CD4-positive, alpha-beta T cell treated with Interleukin-12 subunit alpha and Interleukin-12 subunit beta, for 1 hour (primary cell): ENCODE measurements around the gene RFC1.
"Not testable (repeated sequence)": the region's sequence is repeated elsewhere in the genome, so short reads cannot be mapped to it uniquely, and the experiment has no call there.

ENCODE experiments used
- DNase-seq: peaks from one replicate; pipeline ENCODE4 v3.0.0-alpha.2; 2020

Gene RFC1

GRCh38 chr4:39365830-39366771 lies at the start of gene RFC1:
Gene RFC1 (minus strand): TSS chr4:39366362. CDS start chr4:39366241, 121 bp downstream.
- DNase-seq: peak; percentile 92

GRCh38 chr4:39415678-39416283 lies 49.6 kb upstream of the RFC1 start:
- no peak for DNase-seq

- not testable (repeated sequence) for DNase-seq
Observed at GRCh38 chr4:39411561-39411960, 45.4 kb upstream of the RFC1 start.

DNA sequence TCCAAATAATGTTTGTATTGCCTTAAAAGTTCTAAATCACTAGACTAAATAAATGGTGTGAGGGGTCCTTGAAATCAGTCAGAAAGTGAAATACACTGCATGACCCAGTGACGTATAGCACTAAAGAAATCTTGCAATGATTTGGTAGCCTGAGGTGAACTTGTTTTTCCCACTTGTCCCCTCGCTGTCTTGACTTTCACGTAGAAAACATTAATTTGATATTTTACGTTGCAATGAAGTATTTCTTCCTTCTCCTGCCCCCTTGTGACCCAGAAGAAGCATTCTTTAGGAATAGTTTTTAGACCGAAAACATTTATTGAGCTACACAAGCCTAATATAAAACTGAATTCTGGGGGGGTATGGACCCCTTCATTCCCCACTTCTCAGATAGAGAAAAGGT lies 44.3 kb upstream of the RFC1 start:
- no peak for DNase-seq

- DNase-seq: no peak
Observed at GRCh38 chr4:39407584-39407885, 41.4 kb upstream of the RFC1 start.

- no peak for DNase-seq
Observed at GRCh38 chr4:39406763-39407583, 40.8 kb upstream of the RFC1 start, which contains the start of gene KLB. Gene KLB (plus strand): TSS chr4:39406930. CDS start chr4:39406950, 20 bp downstream.

- not testable (repeated sequence) for DNase-seq
Observed at GRCh38 chr4:39401640-39402039, 35.5 kb upstream of the RFC1 start.

- DNase-seq: no peak
Observed at GRCh38 chr4:39394706-39395105, 28.5 kb upstream of the RFC1 start.

DNA sequence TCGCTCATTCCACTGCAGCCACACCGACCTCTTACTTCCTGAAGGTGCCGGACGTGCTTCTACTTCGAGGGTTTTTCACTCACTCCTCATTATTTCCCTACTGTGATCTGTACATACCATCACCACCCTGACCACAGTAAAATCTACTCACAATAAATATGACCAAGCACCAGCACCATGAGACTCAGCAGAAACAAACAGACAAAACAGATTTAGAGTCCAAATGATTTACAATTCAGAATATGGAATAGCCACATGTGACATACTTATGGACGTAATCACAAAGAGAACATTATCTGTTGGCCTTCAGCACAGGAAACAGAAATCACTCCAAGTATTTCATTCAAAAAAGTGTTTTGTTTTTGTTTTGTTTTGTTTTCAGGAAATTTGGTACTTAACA lies 24.4 kb upstream of the RFC1 start:
- DNase-seq: no peak

- DNase-seq: no peak
Observed at GRCh38 chr4:39384563-39384962, 18.4 kb upstream of the RFC1 start.

- DNase-seq: no peak
Observed at GRCh38 chr4:39383690-39384089, 17.5 kb upstream of the RFC1 start.

DNA sequence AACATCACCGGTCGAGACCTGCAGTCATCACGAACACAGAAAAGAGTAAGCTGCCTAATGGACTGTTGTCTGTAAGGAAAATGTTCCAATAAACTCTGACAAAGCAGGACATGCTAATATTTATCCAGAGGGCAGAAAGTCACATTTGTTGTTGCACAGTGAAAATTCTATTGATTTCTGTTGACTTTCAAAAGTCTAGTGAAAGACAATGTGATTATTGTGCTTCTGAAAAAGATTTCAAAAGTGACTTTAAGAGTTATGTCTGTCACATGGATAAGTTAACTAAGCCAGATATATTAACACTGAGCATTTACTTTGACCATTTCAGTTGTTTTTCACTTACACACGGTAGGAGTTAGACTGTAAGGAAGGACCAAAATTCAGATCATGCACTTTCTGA lies 9.3 kb upstream of the RFC1 start:
- no peak for DNase-seq

GRCh38 chr4:39371209-39371608 lies 5.0 kb upstream of the RFC1 start:
- DNase-seq: not testable (repeated sequence)

- DNase-seq: no peak
Observed at GRCh38 chr4:39369301-39369700, 3.1 kb upstream of the RFC1 start.

DNA sequence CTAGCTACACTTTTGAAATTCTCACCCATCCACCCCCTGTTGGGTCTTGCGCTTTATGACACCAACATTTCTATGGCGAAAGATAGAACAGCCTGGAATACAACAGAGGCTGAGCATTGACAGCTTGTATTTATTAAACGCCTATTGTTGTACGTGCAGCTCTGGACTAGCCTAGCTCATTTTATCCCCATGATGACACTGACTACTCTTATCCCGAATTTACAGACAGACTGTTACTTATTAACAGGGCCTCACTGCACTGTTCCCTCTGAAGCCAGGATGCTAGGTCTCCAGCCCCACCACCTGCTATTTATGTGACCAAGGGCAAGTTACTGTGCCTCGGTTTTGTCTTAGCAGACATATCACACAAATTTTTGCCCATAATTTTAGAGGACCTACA lies 1.0 kb upstream of the RFC1 start:
- DNase-seq: no peak

- DNase-seq: no peak
Observed at GRCh38 chr4:39365360-39365759, 802 bp downstream of the RFC1 start.

GRCh38 chr4:39363773-39364393 lies 2.3 kb downstream of the RFC1 start:
- no peak for DNase-seq

GRCh38 chr4:39362827-39363226 lies 3.3 kb downstream of the RFC1 start:
- DNase-seq: no peak

GRCh38 chr4:39360611-39361010 lies 5.6 kb downstream of the RFC1 start:
- not testable (repeated sequence) for DNase-seq

DNA sequence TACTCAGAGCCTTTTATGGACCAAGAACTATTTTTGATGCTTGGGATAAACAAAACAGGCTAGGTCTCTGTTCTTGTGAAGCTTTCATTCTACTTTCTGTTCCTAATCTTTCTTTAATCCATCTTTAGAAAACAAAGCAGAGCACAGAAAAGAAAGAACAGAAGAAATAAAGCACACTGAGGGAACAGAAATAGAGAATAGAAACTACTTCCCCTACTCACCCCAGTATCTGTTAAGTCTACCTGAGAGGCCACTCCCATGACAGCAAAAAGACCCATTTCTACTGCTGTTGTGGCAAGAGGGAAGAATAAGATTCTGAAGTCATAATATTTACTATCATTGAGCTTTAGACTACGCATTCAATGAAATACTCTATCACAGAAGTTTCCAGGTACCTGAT lies 9.2 kb downstream of the RFC1 start:
- DNase-seq: peak; percentile 21

DNA sequence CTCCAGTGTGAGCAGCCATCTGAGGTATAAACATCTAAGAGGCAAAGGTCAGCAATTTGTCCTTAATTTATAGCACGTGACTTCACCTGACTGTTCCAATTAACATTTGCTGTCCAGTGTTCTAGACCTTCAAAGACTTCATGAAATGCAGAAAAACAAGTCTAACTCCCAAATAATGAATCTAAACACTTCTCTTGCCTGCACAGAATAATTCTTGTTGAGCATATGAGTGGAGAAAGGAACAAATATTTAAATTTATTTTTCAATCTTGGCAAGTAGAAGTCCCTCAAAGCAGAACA lies 12.0 kb downstream of the RFC1 start:
- no peak for DNase-seq

GRCh38 chr4:39353478-39354253 lies 12.5 kb downstream of the RFC1 start:
- DNase-seq: peak; percentile 66

- peak; percentile 54 for DNase-seq
Observed at GRCh38 chr4:39353149-39353477, 13.0 kb downstream of the RFC1 start.
